GM12872 (cell line): ENCODE results near the gene LMF1.

Source experiments
- TF ChIP-seq, protein P1 (sequence below): IDR thresholded peaks from 3 replicates; pipeline ENCODE4 v1.5.1; 2011; ENCODE audit warnings: low read depth, mild to moderate bottlenecking, low read length, moderate library complexity; ENCODE audit not compliant: insufficient read depth

LMF1 gene

GRCh38 chr16:918741-919657, 51.8 kb downstream of the LMF1 start:
- TF ChIP-seq, protein P1, sequence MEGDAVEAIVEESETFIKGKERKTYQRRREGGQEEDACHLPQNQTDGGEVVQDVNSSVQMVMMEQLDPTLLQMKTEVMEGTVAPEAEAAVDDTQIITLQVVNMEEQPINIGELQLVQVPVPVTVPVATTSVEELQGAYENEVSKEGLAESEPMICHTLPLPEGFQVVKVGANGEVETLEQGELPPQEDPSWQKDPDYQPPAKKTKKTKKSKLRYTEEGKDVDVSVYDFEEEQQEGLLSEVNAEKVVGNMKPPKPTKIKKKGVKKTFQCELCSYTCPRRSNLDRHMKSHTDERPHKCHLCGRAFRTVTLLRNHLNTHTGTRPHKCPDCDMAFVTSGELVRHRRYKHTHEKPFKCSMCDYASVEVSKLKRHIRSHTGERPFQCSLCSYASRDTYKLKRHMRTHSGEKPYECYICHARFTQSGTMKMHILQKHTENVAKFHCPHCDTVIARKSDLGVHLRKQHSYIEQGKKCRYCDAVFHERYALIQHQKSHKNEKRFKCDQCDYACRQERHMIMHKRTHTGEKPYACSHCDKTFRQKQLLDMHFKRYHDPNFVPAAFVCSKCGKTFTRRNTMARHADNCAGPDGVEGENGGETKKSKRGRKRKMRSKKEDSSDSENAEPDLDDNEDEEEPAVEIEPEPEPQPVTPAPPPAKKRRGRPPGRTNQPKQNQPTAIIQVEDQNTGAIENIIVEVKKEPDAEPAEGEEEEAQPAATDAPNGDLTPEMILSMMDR: no peak

- TF ChIP-seq, protein P1: no peak
These were observed 52.7 kb downstream of the LMF1 start for GRCh38 chr16:918068-918467.

DNA sequence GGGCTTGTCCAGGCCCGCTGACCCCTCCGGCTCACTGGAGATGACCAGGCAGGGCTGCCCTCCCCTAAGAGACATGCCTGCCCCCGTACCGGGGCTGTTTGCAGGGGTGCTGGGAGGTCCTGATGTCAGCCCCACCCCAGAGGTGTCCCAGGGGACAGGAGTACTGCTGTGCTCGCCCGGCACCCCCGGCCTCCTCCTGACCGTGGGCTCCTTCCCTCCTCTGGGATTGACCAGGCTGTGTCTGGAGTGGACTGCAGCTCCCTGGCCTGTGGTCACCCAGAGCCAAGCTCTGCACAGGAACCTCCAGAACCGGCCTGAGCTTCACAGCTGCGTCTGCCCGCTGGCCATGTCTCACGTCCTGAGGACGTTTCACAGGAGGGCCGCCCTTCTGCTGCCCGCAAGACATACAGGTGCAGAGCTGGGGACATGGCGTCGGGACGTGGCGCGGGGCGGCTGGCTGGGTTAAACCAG, 53.2 kb downstream of the LMF1 start:
- TF ChIP-seq, protein P1: no peak

- TF ChIP-seq, protein P1: no peak
These were observed 54.6 kb downstream of the LMF1 start for GRCh38 chr16:916035-916799.

DNA sequence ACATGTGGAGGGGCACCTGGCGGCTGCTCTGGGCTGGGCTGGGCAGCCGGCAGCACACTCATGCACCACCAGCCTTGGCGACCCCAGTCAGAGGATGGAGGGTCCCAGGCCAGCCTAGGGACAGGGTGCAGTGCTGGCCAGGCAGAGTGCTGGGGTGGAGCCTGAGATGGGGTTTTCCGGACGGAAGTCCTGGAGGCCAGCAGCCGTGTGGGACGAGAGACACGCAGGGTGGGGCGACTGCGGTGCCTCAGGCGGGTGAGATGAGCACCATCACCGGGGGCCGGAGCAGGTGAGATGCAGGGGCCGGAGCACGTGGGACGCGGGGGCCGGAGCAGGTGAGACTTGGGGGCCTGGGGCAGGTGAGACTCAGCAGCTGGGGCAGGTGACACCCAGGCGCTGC, 55.2 kb downstream of the LMF1 start:
- TF ChIP-seq, protein P1: no peak

DNA sequence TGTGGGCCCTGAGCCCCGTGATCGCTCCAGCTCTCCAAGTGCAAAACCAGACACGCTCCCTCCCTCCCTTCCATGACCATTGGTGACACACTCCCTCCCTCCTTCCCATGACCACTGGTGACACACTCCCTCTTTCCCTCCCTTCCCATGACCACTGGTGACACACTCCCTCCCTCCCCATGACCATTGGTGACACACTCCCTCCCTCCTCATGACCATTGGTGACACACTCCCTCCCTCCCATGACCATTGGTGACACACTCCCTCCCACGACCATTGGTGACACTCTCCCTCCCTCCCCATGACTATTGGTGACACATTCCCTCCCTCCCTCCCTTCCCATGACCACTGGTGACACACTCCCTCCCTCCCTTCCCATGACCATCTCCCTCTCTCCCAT, 56.3 kb downstream of the LMF1 start:
- TF ChIP-seq, protein P1: no peak

DNA sequence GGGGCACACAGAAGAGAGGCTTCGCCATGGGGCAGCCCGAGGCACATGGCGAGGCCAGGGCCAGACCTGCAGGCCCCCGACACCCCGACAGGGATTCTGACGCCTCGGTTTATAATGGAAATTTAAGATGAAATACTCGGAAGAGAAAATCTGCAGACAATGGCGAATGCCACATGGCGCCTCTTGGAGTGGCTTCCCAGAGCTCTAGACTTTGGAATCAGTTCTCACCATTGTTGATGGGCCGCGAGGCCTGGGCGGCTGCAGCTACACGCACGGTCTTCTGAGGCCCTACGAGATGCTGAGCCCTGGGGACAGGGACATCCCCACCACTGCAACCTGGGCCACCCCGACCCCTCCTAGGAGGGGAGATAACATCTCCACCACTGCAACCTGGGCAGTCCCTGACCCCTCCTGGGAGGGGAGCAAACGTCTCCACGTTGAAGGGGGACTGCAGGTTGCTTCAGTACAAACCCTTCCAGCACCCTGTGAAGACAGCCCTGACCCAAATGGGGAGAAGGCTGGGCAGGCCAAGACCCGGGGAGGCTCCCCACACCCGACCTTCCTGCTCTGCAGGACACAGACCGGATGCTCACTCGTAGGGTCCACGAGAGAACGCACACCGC, 56.9 kb downstream of the LMF1 start:
- TF ChIP-seq, protein P1: no peak
